Loucy (cell line): ENCODE data around the gene INVS.
"Not testable (repeated sequence)": the region's sequence is repeated elsewhere in the genome, so short reads cannot be mapped to it uniquely, and the experiment has no call there.

Experiments
- EZH2phosphoT487 ChIP-seq: fragments of 200-600 bp; IDR thresholded peaks from 2 replicates; pipeline ENCODE4 v1.6.1; 2018; ENCODE audit warnings: antibody characterized with exemption, mild to moderate bottlenecking, moderate library complexity, borderline replicate concordance
- TF ChIP-seq, protein P1 (sequence below): fragments of 200-600 bp; sonication (generic); conservative IDR thresholded peaks from 2 replicates; pipeline ENCODE4 v1.5.1; 2014; ENCODE audit warnings: mild to moderate bottlenecking, antibody characterized with exemption, low read length

DNA sequence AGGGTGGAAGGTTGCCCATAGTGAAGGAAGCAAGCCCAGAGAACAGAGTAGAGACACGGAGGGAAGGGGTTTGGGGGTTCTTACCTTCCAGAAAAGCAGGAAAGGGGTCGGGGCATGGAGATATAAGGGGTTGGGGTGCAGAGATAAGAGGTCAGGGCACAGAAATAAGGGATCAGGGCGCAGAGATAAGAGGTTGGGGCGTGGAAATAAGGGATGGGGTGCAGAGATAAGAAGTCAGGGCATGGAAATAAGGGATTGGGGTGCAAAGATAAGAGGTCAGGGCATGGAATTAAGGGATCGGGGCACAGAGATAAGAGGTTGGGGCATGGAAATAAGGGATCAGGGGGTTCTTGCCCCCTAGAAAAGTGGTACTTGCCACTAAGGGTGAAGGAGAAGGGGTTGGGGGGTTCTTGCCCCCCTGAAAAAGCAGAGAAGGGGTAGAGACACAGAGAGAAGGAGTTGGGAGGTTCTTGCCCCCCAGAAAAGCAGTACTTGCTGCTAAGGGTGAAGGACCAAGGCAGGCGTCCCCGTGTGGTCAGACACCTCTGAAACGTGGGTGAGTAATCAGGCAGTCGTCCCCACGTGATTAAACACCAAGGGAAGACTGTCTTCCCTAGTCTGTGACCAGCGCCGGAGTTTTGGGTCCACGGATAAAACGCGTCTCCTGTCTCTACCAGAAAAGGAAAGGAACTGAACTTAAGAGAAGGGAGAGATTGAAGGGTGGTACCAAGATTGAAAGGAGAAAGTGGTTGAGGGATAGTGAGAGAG, 46.3 kb downstream of the INVS start:
- TF ChIP-seq, protein P1, sequence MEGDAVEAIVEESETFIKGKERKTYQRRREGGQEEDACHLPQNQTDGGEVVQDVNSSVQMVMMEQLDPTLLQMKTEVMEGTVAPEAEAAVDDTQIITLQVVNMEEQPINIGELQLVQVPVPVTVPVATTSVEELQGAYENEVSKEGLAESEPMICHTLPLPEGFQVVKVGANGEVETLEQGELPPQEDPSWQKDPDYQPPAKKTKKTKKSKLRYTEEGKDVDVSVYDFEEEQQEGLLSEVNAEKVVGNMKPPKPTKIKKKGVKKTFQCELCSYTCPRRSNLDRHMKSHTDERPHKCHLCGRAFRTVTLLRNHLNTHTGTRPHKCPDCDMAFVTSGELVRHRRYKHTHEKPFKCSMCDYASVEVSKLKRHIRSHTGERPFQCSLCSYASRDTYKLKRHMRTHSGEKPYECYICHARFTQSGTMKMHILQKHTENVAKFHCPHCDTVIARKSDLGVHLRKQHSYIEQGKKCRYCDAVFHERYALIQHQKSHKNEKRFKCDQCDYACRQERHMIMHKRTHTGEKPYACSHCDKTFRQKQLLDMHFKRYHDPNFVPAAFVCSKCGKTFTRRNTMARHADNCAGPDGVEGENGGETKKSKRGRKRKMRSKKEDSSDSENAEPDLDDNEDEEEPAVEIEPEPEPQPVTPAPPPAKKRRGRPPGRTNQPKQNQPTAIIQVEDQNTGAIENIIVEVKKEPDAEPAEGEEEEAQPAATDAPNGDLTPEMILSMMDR: not testable (repeated sequence)
- not testable (repeated sequence) for TF ChIP-seq EZH2phosphoT487
